HT-29 (cell line): ENCODE data around the gene MPHOSPH6. TPM values are rescaled to one million over a fixed set of nuclear protein-coding genes. Genes with fewer than 3 reads are reported as not detected.

Source experiments
- DNase-seq: peaks from one replicate; pipeline ENCODE4 v3.0.0-alpha.2; 2015; ENCODE audit warnings: low spot score
- total RNA-seq: library from RNA; depleted of rRNA; stranded (reverse); fragments of >200 nt; shearing (Covaris generic); gene quantifications from 2 replicates; pipeline ENCODE4 v1.2.3, GENCODE V29; 2014

Gene MPHOSPH6
- total RNA-seq, 1 experiment from 2014 or later: 16.8 TPM

DNA sequence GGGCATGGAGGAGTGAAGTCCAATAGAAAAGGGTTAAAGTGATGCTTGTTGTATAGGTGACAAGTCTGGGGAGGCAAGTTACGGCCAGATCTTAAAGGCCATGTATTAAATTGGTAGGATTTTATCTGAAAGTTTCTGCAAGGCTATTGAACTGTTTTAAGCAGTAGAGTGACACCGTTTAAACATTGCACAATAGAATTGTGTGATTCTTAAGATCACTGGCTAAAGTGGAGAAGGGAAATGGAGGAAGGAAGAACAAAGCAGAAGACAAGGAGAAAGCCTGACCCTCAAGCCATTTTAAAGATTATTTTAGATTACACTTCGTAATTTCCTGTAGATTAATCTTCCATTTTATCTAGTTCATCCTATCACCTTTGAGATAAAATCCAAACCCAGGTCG, 5.6 kb upstream of the MPHOSPH6 start:
- no peak for DNase-seq

DNA sequence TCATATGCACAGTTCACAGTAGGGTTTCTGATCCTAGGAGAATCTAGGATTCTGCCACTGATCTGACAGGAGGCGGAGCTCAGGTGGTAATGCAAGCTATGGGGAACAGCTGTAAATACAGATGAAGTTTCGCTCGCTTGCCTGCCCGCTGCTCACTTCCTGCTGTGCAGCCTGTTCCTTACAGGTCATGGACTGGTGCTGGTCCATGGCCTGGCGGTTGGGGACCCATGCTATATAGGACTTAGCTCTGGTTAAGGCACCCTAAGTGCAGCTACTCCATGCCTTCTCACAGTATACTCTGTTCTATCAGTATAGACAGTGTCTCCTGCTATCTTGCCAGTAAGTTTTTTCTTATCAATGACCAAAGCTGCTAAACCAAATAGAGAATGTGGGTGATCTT, 2.4 kb downstream of the MPHOSPH6 start:
- DNase-seq: no peak

DNA sequence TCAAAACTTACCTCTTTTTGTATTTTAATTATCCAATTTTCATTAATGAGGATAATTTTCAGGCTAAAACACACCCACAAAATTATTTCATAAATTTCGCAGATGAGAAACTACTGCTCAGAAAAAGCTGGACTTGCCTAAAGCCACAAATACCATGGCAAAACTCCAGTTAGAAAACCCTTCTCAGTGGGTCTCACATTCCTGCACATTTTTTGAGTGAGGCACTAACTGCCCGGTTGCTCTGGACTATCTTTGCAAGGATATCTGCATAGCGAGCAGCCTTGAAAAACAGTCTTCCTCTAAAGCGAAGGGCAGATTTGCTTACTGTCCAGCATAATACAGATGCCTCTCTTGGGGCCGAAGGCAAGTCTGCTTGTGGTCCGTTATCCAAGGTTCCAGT, 9.8 kb downstream of the MPHOSPH6 start:
- no peak for DNase-seq

DNA sequence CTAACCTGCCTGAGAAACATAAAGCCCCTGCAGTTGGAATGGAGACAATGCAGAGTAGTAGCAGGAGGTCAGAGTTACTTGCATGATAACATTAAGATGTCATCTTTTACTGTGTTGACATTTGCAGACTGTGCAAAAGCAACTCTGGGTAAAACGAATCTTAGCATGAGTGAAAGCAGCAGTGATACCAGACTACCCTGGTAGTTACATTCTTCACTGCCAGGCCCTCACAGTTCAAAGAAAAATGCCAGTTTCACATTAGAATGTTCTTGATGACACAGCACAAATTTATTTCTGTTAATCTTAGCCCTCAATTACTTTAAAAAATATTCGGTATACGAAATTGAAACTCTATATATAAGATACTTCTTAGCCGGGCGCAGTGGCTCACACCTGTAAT, 12.2 kb downstream of the MPHOSPH6 start:
- DNase-seq: no peak

DNA sequence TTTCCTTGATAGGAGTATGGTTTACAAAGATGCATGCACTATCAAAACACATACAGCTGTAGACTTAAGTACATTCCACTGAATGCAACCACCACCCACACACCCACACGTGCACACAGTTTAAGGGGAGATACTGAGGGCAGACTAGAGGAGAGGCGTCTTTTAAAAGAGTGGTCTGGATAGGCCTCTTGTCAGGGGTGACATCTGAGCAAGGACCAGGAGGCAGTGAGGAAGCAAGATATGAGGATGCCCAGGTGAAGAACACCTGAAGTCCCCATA, 12.6 kb downstream of the MPHOSPH6 start:
- no peak for DNase-seq

DNA sequence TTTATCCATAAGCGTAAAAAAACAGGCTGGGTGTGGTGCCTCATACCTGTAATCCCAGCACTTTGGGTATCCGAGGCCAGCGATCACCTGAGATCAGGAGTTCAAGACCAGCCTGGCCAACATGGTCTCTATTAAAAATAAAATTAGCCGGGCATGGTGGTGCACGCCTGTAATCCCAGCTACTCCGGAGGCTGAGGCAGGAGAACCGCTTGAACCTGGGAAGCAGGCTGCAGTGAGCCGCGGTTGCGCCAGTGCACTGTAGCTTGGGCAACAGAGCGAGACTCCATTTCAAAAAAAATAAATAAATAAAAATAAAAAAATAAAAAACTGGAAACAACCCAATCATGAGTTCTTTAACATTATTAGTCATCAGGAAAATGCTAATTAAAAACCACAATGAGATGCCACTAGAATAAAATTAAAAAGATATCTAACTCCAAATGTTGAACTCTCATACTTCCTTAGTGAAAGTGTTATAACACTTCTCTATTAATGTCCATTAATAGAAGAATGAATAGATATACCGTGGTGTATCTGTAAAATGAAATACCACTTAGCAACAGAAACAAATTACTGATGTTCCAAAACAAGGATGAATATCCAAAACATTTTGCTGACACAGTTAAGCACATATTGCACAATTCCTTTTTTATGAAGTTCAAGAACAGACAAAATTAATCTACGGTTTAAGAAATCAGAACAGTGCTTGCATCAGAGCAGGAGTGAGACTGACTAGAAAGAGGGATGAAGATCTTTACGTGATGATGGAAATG, 13.1 kb downstream of the MPHOSPH6 start:
- no peak for DNase-seq

DNA sequence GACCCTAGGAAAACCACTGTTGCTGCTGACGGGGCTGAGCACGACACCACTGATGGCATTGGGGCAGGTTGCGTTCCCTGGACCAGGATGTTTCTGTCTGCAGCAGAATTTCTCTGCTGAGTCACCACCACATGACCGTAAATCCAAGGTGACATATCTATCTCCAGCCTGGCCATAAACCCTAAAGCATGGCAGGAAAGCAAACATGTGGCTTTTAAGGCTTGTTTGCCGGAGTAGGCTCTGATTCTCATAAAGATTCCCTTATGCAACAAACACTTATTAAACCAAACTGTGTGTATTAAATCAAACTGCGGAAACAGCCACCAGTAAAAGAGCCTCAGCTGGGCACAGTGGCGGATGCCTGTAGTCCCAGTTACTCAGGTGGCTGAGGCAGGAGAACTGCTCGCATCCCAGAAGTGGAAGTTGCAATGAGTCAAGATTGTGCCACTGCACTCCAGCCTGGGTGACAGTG, 17.3 kb downstream of the MPHOSPH6 start:
- DNase-seq: peak; percentile 92

DNA sequence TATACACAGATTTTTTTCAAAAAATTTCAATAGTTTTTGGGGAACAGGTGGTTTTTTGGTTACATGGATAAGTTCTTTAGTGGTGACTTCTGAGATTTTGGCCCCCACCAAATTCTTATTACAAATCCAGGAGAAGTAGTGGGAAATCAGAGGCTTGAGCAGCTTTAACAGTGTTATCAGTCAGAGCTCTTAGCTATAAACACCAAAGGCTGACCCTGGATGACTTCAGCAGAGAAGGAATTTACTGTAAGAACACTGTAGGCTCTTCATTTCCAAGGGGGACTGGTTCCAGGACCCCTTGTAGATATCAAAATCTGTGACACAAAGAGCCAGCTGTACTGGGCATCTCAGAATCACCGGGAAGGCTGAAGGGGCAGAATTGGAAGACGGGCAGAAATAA, 17.8 kb downstream of the MPHOSPH6 start:
- DNase-seq: no peak

DNA sequence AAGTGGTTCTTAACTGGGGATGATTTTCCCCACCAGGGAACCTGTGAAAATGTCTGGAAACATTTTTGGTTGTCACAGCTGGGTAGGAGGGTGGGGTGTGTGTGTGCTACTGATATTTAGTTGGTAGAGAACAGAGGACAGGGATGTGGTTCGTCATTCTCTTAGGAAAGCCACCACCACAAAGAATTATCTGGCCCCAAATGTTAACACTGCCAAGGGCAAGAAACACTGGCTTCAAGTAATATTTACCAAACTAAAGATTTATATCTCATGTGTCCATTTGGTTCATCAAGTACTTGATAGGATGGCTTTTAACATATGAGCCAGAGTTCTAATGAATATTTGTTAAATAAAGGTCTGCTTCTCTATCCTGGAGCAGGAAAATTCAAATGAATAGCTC, 19.5 kb downstream of the MPHOSPH6 start:
- DNase-seq: no peak

DNA sequence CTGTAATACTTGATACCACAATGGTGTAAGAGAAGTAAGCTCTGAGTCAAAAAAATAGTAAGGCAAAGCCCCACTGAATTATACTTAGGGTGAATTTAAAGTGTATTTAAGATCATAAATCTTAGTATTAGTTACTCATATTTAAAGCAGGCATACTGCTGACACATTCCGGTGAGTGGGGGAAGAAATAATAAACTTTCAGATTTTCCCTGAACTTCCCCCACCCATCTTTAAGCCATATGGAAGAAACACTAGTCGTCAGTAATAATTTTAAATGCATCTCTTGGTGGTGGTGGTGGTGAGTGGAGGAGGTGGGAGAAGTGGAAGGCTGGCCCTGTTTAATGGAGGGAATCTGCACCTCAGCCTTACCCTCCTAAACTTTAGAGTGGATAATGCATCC, 20.5 kb downstream of the MPHOSPH6 start:
- DNase-seq: no peak

DNA sequence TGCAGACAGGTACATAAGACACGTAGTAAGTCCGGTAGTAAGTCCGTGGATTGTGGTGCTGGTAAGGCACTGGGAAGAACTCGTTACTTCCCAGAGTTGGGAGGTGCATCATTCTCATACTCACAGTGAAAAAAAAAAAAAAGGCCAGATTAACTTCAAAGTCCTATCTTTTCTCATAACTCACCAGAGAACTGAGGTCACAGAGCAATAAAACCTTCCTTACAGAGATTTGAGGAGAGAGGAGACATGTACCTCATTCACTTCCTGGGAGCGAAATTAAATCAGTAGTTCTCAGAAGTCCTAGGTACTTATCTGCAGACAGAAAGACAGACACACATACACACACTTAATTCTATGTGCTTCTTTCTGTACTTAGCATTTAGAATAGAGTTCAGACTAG, 22.5 kb downstream of the MPHOSPH6 start:
- DNase-seq: no peak

DNA sequence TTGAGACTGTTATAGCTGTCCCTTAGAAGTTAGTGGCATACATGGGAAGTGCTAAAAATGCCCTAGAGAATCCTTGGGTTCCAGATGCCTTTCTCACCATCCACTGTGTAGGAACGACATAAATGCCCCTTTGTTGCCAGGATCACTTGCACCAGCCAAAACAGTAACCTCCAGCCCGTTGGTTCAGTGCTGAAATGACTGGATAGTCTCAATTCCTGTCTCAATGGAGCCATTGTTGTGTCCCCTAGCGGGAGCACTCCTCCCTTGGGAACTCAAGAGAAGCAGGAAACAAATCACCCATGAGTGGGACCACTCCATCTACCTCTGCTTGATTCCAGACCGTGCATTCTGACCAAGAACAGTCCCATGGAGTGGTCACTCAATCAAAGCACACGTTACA, 23.1 kb downstream of the MPHOSPH6 start:
- no peak for DNase-seq

DNA sequence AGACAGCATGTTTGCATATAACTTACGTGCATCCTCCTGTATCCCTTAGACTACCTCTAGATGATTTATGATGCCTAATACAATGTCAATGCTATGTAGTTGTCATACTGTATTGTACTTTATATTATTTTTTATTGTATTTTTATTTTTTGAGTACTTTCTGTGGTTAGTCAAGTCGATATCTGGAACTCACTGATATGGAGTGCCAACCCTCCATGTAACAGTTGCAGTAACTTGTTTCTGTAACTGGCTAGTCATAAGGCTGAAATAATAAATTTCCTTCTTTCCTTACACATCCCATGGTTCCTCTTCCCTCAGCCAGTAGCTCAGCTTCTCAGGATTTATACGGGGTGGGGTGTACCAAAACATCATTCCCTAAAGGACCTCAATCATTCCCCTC, 23.5 kb downstream of the MPHOSPH6 start:
- DNase-seq: no peak

DNA sequence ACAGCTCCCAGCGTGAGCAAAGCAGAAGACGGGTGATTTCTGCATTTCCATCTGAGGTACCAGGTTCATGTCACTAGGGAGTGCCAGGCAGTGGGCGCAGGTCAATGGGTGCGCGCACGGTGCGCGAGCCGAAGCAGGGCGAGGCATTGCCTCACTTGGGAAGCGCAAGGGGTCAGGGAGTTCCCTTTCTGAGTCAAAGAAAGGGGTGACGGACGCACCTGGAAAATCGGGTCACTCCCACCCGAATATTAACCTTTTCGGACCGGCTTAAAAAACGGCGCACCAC, 30.8 kb downstream of the MPHOSPH6 start:
- DNase-seq: peak; percentile 34

DNA sequence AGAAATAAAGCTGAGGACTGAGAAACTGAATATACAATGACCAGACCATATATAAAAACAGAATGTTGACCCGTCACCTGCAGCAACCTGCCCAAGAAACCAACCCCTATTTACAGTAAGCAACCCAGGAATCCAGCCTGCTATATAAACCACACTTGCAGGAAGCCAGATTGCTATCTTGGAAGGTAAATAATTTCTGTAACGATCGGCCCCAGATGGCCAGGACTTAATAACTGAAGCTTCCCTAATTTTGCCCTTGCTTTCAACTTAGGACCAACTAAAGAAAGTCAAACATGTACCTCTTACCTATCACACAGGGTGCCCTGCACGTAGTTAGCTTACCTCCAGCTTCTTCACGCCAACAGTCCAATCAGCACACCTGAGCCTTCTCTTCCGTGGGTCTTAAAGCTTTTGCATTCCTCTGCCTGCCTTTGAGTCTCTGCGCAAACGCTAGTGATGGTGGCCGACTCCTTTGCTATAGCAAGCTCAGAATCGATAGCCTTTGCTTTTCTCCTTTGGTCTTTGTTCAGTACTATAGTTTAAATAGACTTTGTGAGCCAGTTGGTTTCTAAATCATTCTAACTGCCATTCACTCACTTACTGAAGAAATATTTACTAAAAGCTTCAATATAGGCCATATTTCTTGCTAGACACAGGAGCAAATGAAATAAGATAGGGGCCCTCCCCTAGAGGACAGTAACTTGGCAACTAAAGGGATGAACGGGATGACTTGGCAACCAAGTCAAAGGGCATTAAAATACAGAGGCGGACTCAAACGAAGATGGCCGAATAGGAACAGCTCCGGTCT, 31.3 kb downstream of the MPHOSPH6 start:
- peak; percentile 82 for DNase-seq

DNA sequence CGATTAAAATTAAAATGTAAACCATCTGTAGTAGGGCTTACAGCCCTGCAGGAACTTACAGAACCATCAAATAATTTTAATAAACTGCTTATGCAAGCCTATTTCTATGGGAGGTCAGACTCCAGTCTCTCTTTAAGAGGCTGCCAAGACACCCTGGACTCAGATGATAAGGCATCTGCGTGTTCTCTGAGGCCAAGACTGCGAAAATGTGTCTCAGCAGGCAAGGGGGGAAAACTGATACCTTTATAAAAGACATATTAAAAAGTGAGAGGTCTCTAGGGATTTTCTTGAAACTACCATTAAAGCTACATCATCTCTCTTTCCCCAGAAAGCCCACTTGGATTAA, 32.2 kb downstream of the MPHOSPH6 start:
- no peak for DNase-seq

DNA sequence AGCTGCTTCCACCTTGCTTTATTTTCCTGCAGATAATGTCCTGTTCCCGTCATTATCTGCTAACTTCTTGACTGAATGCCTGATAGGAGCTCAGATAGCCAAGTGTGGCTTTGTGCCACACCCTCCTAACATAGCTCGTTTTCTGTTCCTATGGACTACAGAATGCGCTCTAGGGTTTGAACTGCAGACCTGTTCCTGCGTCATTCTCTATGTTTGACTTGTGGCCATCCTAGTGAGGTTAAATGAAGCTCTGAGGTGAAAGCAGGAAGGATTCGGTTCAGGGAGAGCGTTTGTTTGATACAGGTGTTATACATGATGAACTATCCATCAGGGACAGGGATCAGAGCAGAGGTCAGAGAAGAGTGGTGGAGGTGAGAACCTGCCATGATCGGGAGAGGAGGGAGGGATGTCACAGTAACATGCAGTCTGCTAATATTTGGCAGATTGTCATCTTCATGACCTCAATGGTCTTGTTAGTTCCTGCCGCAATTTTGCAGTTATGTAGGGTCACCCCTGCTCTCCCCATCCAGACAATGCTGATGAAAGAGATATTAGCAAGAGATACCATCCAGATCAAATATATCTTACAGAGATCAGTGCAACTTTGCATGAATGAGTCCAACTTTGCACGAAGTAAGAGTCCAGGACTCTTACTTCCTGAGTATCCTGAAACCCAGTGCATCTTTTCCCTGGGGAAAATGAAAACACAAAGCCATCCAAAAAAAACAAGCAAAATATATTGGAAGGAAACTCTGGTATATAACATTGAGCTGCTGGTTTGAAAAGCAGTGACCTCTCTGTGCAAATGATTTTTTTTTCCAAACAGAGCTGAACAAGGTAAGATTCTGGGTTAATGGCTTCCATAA, 32.8 kb downstream of the MPHOSPH6 start:
- no peak for DNase-seq

DNA sequence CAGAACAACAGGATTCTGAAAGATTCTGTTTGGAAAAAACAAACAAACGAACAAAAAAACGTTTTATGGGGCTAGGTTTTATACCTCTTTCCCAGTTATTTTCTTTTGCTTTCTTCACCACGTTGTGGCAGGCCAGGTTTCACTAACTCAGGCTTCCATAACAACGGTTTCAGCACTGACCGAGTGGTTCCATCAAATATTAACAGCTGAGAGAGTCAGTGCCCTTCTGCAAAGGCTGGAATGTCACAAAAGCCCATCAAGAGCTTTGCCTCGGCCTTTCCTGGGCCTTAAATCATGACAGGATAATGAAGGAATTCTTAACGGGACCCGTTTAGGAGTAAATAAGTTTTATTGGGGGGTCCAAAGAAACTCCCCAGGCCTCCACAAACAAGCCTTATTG, 34.2 kb downstream of the MPHOSPH6 start:
- DNase-seq: no peak

DNA sequence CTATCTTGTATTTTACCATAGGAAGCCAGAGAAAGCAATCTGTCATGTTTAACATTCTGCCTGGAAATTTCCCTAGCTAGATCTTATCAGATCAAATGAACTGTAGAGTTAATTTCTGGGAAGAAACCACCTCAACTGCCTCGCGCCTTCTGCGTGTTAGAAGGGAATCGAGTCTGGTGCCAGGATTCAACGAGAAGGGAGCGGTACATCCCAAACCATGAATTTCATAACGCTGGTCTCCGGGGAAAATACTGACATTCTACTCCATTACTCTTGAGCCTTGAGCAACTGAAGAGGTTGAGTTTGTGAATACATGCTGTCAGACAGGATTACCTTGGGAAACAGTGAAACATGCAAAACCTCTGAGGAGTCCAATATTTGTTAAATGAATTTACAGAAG, 35.2 kb downstream of the MPHOSPH6 start:
- DNase-seq: no peak

DNA sequence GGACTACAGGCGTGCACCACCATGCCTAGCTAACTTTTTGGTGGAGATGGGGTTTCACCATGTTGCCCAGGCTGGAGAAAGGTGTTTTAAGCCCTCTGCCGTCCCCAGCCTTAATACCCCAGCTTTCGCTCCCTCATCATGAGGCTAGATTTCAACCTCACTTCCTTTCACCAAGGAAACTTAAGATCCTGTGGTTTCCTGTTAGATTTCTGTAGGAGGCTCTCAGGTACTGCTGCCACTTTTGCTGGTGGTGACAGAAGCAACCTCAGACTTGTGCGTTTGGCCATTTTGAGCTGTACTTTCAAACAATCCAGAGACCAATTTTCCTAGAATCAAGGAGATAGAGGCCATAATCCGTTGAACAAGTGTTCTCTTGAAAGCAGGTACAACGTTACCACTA, 36.2 kb downstream of the MPHOSPH6 start:
- DNase-seq: no peak

DNA sequence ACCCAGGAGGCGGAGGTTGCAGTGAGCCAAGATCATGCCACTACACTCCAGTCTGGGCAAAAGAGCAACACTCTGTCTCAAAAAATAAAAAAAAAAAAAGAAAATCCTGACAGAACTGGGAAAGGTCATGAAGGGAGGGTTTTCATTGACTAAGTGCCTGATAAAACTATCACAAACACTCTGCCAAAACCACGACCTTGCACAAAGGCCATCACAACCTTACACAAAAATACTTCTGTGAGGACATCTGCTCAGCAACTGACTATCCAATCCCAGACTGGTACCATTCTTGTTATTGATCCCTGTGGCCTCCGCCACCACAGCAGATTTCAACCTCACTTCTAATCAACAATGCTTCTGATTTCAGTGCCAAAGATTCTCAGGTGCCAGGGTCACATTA, 40.1 kb downstream of the MPHOSPH6 start:
- DNase-seq: no peak

DNA sequence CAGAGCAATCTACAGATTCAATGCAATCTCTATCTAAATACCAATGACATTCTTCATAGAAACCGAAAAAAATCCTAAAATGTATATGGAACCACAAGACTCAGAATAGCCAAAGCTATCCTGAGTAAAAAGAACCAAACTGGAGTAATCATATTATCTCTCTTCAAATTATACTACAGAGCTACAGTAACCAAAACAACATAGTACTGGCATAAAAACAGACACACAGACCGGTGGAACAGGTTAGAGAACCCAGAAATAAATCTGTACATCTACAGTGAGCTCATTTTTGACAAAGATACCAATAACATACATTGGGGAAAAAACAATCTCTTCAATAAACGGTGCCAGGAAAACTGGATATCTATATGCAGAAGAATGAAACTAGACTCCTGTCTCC, 45.4 kb downstream of the MPHOSPH6 start:
- no peak for DNase-seq

DNA sequence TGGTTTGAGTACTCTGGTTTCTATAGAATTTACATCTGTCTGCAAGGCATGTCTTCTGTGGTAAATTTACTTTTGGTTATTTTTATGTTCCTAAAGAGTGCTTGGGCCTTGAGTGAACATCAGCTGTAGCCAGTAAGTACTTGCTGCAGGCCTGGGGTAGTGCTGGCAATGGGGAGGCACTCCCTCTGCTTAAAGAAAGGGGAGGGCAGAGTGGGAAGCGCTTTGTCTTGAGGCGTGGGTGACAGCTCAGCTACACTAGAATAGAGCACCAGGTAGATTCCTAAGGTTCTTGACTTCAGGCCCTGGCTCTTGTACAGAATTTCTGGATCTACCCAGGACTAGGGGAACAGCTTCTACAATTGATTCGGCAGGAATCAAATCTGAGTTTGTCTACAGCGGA, 50.6 kb downstream of the MPHOSPH6 start:
- no peak for DNase-seq
